GM20431 (cell line): ENCODE results near the gene RAB4B.
"Not testable (repeated sequence)": the region's sequence is repeated elsewhere in the genome, so short reads cannot be mapped to it uniquely, and the experiment has no call there.

ENCODE experiments used
- in situ Hi-C: fragments of 300-500 bp; cut with MseI, MboI; formaldehyde crosslinking; loops from one replicate; pipeline ENCODE4 v1.15.0; 2020; ENCODE audit warnings: low sequenced_read_pairs; ENCODE audit not compliant: unreplicated experiment

Gene RAB4B

GRCh38 chr19:40750058-40750873, 27.8 kb upstream of the RAB4B start, which contains the start of gene ACTMAP:
Gene ACTMAP (minus strand): TSS chr19:40750477. CDS start chr19:40749803, 674 bp downstream.
- in situ Hi-C loops, result no loop called here

- in situ Hi-C loops, result no loop called here
Measured at GRCh38 chr19:40750874-40751537, 27.0 kb upstream of the RAB4B start, which contains the start of gene SNRPA. Gene SNRPA (plus strand): TSS chr19:40751203. CDS start chr19:40751409, 206 bp downstream.

GRCh38 chr19:40752257-40752781, 25.7 kb upstream of the RAB4B start:
- in situ Hi-C loops, result no loop called here

GRCh38 chr19:40754611-40755247, 23.3 kb upstream of the RAB4B start:
- in situ Hi-C loops, result no loop called here

- in situ Hi-C loops, result no loop called here
Measured at GRCh38 chr19:40755248-40755624, 22.8 kb upstream of the RAB4B start.

- in situ Hi-C loops, result no loop called here
Measured at GRCh38 chr19:40755791-40756190, 22.3 kb upstream of the RAB4B start.

GRCh38 chr19:40756502-40757110, 21.4 kb upstream of the RAB4B start:
- in situ Hi-C loops, result no loop called here

GRCh38 chr19:40758491-40758890, 19.6 kb upstream of the RAB4B start:
- in situ Hi-C loops, result no loop called here

- in situ Hi-C loops, result no loop called here
Measured at GRCh38 chr19:40759352-40759751, 18.7 kb upstream of the RAB4B start.

- in situ Hi-C loops, result loop anchor here (10.0 kb wide), 1 partner anchor 52 kb away; no protein-coding TSS in a partner anchor
Measured at GRCh38 chr19:40762754-40763470, 15.1 kb upstream of the RAB4B start.

- in situ Hi-C loops, result loop anchor here (10.0 kb wide), 1 partner anchor 51 kb away; no protein-coding TSS in a partner anchor
Measured at GRCh38 chr19:40763526-40763925, 14.5 kb upstream of the RAB4B start.

GRCh38 chr19:40763963-40764362, 14.1 kb upstream of the RAB4B start:
- in situ Hi-C loops, result loop anchor here (10.0 kb wide), 1 partner anchor 51 kb away; no protein-coding TSS in a partner anchor

- in situ Hi-C loops, result loop anchor here (10.0 kb wide), 1 partner anchor 48 kb away; no protein-coding TSS in a partner anchor
Measured at GRCh38 chr19:40766385-40766784, 11.7 kb upstream of the RAB4B start.

- in situ Hi-C loops, result loop anchor here (10.0 kb wide), 1 partner anchor 46 kb away; no protein-coding TSS in a partner anchor
Measured at GRCh38 chr19:40768869-40769268, 9.2 kb upstream of the RAB4B start.

- in situ Hi-C loops, result not testable (repeated sequence)
Measured at GRCh38 chr19:40771101-40771862, 6.8 kb upstream of the RAB4B start.

- in situ Hi-C loops, result no loop called here
Measured at GRCh38 chr19:40774916-40775631, 3.0 kb upstream of the RAB4B start, which contains the start of gene MIA. Gene MIA (plus strand): TSS chr19:40775521. CDS start chr19:40775543, 22 bp downstream.

GRCh38 chr19:40775632-40776022, 2.4 kb upstream of the RAB4B start:
- in situ Hi-C loops, result no loop called here

GRCh38 chr19:40776364-40776763, 1.7 kb upstream of the RAB4B start:
- in situ Hi-C loops, result no loop called here
